G401.6 (cell line): ENCODE results near the gene MAPKAPK3.

Experiments
- FAIRE-seq: peaks from 2 replicates; lab custom pipeline; 2012; peaks lifted over from hg19 to GRCh38; lab: Jason Lieb, UNC

MAPKAPK3 gene

GRCh38 chr3:50617096-50617791 lies at the start of gene MAPKAPK3:
MAPKAPK3 (plus strand) TSS chr3:50617151; CDS start chr3:50617566, 415 bp downstream.
- FAIRE-seq = no peak

- FAIRE-seq = no peak
These were observed 49.4 kb upstream of the MAPKAPK3 start, which contains the start of gene C3orf18 for GRCh38 chr3:50567386-50568167. C3orf18 (minus strand) TSS chr3:50567747; CDS start chr3:50565699, 2,048 bp downstream.

GRCh38 chr3:50568947-50569749 lies 47.8 kb upstream of the MAPKAPK3 start, which contains the start of gene HEMK1:
HEMK1 (plus strand) TSS chr3:50569522; CDS start chr3:50571105, 1,583 bp downstream.
- peak; percentile 91 for FAIRE-seq

- FAIRE-seq = no peak
These were observed 46.3 kb upstream of the MAPKAPK3 start for GRCh38 chr3:50570508-50571279.

GRCh38 chr3:50571486-50571885 lies 45.5 kb upstream of the MAPKAPK3 start:
- no peak for FAIRE-seq

GRCh38 chr3:50572158-50572557 lies 44.8 kb upstream of the MAPKAPK3 start:
- FAIRE-seq = peak; percentile 74

GRCh38 chr3:50572801-50573371 lies 44.1 kb upstream of the MAPKAPK3 start:
- FAIRE-seq = no peak

- FAIRE-seq = no peak
These were observed 43.1 kb upstream of the MAPKAPK3 start for GRCh38 chr3:50573566-50574443.

GRCh38 chr3:50574444-50574831 lies 42.5 kb upstream of the MAPKAPK3 start:
- FAIRE-seq = no peak

GRCh38 chr3:50575372-50575771 lies 41.6 kb upstream of the MAPKAPK3 start:
- FAIRE-seq = no peak

GRCh38 chr3:50577348-50577747 lies 39.6 kb upstream of the MAPKAPK3 start:
- FAIRE-seq = no peak

GRCh38 chr3:50580683-50581458 lies 36.1 kb upstream of the MAPKAPK3 start:
- FAIRE-seq = no peak

GRCh38 chr3:50581459-50581842 lies 35.5 kb upstream of the MAPKAPK3 start:
- FAIRE-seq = no peak

GRCh38 chr3:50582083-50582482 lies 34.9 kb upstream of the MAPKAPK3 start:
- no peak for FAIRE-seq

GRCh38 chr3:50583897-50584296 lies 33.1 kb upstream of the MAPKAPK3 start:
- no peak for FAIRE-seq

GRCh38 chr3:50584391-50584790 lies 32.6 kb upstream of the MAPKAPK3 start:
- FAIRE-seq = no peak

- FAIRE-seq = no peak
These were observed 30.8 kb upstream of the MAPKAPK3 start for GRCh38 chr3:50585919-50586762.

GRCh38 chr3:50586763-50587070 lies 30.2 kb upstream of the MAPKAPK3 start:
- no peak for FAIRE-seq

- FAIRE-seq = no peak
These were observed 29.6 kb upstream of the MAPKAPK3 start for GRCh38 chr3:50587373-50587772.
